MV-4-11 (cell line): Measurements from ENCODE around the gene AGPAT4.

ENCODE experiments used
- DNase-seq: peaks from one replicate; lab custom pipeline; 2025; lab: John Stamatoyannopoulos, UW

The AGPAT4 gene

DNA sequence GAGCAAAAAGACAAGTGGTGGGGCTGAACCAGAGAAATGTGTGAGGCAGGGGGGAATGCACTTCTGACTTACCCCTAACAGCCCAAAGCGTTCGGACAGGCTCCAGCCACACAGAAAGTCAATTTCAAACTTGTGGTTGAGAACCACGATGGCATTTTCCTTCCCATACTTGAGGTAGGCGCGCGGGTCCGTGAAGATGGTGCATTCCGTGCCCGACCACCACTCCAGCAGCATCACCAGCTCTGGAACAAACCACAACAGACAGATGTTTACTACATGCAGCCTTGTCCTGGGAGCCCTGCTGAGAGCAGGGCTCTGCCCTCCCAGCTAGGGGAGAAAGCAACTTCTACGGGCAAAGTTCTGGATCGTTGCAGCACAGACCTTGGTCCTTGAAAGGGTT, 107.7 kb downstream of the AGPAT4 start:
- DNase-seq: no peak

DNA sequence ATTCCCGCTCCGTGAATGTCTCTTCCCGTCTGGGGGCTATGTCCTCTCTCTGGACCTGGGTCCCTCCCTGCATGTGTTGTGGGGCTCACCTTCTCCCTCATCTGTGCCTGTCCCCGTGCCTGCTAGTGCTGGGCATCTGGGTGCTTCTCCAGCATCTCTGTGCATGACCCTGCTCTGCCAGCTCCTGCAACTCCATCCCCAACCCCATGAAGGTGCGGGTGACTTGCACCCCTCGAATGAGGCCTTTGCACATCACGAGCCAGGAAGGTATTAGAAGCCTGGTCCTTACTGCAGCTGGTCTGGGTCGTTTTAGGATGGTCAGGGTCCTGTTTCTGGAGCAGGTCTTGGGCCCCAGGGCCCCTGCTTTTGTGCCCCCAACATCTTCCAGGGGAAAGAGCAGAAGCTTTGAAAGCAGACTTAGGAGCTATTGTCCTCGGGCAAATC, 109.7 kb downstream of the AGPAT4 start:
- DNase-seq: no peak

GRCh38 chr6:161163466-161164181, 110.2 kb downstream of the AGPAT4 start:
- DNase-seq: no peak

DNA sequence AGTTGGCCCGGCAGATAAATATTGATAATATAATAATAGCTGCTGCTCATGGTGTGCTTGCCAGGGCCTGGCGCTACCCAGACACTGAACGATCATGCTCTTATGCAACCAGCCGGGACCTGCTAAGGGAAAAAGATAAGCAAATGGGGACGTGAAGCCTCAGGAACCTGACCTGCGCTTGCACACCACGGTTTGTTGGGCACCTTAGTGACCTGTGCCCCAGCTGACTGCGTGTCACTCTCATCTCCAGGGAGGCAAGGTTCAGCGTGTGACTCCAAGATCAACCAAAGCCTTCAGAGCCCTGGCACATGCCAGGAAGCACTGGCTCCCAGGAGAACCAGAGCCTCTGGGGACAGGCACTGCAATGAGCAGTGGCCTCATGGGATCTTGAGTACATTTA, 111.1 kb downstream of the AGPAT4 start:
- no peak for DNase-seq

GRCh38 chr6:161161889-161162624, 111.8 kb downstream of the AGPAT4 start:
- no peak for DNase-seq

GRCh38 chr6:161161121-161161520, 112.7 kb downstream of the AGPAT4 start:
- no peak for DNase-seq

DNA sequence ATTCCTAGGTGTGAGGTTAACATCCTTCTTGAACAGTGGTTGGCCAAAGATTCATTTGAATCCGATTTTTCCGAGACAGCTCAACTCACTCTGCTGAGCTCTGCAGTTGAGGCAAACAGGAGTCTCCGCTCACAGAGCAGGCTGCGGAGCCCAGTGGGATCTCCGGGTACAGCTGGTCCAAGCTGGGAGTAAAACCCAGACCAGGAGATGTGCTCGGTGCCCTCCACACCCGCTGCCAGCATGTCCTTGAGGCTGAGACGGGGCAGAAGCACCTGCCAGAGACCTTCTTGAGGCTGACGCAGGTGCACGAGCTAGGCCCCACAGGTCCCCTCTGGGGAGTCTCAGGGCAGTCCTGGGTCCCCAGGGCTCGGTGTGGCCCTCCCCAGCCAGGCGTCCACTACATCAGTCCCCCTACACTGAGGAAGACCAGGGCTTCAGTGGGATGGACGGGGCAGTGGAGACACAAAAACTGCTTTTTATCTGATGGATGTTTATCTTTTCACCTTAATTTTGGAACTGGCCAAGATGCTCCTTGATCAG, 119.0 kb downstream of the AGPAT4 start:
- DNase-seq: no peak

DNA sequence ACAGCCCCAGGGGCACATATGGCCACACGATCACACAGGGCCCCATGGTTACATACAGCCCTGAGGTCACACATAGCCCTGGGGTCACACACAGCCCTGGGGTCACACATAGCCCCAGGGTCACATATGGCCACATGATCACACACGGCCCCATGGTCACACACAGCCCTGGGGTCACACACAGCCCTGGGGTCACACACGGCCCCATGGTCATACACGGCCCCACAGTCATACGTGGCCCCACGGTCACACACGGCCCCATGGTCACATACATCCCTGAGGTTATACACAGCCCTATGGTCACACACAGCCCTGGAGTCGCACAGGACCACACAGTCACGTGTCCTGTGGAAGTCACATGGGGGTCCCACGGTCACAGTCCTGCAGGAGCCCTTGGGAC, 120.1 kb downstream of the AGPAT4 start:
- DNase-seq: no peak

GRCh38 chr6:161152907-161153662, 120.8 kb downstream of the AGPAT4 start:
- no peak for DNase-seq

DNA sequence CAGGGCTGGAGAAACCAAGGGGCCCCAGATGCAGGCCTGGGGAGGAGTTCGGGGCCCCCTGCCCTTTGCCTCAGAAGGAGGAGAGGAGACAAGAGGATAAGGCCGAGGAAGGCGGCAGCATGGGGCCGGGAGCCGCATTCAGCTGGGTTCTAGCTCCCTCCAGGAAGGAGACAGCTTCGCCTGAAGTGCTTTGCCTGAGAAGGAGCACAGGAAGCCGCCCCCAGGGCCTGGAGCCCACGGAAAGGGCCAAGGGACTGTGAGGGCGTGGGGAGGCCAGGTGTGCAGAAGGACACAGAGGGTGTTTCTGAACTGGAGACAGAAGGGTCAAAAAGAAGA, 121.4 kb downstream of the AGPAT4 start:
- no peak for DNase-seq

GRCh38 chr6:161151660-161152526, 122.0 kb downstream of the AGPAT4 start:
- no peak for DNase-seq

DNA sequence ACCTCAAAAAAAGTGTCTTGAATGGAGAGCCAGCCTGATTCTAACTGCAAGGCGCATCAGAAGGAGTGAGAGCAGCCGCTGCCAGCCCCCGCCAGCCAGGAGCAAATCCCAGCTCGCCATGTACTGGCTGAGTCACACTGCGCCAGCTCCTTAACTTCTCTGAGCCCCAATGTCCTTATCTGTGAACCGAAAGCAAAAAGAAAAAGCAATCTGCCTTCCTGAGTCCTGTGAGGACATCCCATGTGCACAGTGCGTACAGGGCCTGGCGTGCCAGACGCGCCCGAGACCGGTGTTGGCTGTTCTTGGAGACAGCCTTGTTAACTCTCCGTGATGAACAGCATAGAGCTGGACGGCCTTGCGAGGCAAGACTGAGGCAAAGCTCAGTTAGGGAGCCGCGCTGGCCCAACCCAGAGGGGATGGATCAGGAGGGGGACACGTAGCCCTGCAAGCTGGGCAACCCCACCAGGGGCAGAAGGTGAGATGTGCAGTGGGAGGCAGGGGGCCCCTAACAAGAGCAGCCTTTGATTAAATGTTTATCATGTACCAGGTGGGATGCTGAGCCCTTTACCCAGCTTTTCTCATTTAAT, 122.7 kb downstream of the AGPAT4 start:
- no peak for DNase-seq

DNA sequence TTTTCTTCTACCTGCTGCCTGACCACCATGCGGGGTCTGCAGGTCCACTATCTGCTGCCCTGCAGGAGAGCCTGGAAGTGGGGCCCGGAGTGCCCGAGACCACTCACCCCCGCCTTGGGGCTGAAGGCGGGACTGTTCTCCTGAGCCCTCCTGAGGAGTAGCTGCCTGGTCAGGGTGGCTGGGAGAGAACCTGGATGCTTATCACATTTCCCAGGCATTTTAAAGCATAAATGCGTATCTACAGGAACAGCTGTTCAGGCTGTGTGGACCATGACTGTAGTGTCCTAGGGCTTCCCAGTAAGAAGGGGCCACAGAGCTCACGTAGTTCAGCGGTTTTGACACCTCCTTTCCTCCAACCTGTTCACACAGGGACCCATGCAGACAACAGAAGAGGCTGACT, 123.3 kb downstream of the AGPAT4 start:
- DNase-seq: no peak

DNA sequence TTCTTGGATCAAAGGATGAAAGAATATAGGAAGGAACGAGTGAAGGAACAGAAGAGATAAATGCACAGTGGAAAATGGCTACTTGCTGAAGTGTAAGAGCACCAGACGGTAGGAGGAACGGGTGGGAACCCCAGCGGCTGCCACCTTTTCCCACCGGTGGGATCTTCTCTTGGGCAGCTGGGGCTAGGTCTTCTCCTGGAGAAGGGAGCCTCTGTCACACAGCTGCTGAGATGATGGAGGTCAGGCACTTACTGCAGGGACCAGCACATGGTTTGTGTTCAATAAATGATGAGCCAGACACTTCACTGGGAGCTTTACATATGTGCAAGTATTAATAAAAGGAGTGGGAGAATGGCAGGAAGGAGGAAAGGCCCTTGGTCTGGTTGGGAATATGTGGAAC, 123.7 kb downstream of the AGPAT4 start:
- no peak for DNase-seq

DNA sequence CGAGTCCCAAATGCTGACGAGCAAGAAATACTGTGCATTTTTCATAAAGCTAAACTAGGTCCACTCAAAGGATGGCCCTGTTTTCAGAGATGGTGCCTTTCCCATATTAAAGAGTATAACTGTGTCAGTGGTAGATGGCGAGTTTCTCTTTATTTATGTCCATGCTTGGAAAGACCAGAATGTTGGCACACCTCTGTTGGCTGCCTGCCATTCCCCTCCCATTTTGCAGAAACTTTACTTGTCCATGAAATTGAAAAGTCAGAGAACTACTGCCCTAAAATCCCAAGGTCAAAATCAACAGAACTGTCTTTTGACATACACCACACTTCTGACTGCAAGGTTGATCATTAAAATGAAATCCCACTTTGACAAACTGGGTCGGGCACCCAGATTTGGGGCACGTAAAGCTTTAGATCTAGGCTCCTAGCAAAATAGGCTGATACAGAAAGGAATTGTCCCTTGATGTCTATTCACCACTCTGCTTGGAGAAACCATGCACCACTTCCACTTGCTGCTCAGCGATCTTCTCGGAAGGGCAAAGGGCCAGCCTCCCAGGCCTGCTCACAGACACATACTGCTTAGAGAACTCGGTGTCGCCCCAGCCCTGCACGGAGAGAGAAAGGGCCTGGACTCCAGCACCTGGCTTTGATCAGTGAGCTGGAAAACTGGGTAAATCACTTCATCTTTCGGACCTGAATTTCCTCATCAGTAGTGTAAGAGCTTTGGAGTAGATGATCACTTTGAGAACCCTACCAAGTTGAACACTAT, 130.0 kb downstream of the AGPAT4 start:
- no peak for DNase-seq

DNA sequence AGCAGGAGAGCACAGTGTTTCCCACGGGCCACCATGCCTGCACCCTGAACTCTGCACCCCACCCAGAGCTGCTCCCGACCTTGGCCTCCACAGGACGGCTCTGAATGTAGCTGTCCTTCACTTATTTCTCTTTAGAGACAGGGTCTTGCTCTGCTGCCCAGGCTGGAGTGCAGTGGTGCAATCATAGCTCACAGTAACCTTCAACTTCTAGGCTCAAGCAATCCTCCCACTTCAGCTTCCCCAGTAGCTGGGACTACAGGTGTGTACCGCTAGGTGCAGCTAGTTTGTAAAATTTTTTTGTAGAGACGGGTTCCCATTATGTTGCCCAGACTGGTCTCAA, 130.9 kb downstream of the AGPAT4 start:
- DNase-seq: no peak

GRCh38 chr6:161141173-161141572, 132.7 kb downstream of the AGPAT4 start:
- no peak for DNase-seq

- DNase-seq: no peak
These were observed 133.3 kb downstream of the AGPAT4 start for GRCh38 chr6:161140554-161140875.

GRCh38 chr6:161139766-161140553, 133.9 kb downstream of the AGPAT4 start:
- DNase-seq: peak; percentile 10

GRCh38 chr6:161139304-161139765, 134.5 kb downstream of the AGPAT4 start:
- DNase-seq: no peak
